GM19395 (cell line): Measurements from ENCODE around the gene PTPRE.

Source experiments
- ATAC-seq: cut with Tn5 transposase; IDR thresholded peaks from one replicate; pipeline ENCODE4 v1.9.1; 2021; ENCODE audit warnings: mild to moderate bottlenecking, moderate library complexity; ENCODE audit not compliant: unreplicated experiment

PTPRE gene

DNA sequence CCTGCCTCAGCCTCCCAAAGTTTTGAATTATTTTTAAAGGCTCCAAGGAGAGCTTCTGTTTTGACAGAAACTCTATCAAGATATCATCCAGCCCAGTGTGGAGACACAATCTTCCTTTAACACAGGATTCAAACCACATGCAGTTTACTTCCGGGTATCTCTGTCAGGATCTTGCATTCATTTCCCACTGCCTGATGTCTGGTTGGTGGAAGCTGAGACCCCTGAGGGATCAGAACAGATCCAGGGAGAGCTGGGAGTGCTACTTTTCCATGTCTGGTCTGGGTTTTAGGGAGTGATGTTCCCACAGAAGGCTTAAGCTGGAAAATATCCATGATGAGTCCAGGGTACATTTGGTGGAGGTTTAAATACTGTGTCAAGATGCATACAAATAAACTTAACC is 16.7 kb downstream of the PTPRE start:
- no peak for ATAC-seq

DNA sequence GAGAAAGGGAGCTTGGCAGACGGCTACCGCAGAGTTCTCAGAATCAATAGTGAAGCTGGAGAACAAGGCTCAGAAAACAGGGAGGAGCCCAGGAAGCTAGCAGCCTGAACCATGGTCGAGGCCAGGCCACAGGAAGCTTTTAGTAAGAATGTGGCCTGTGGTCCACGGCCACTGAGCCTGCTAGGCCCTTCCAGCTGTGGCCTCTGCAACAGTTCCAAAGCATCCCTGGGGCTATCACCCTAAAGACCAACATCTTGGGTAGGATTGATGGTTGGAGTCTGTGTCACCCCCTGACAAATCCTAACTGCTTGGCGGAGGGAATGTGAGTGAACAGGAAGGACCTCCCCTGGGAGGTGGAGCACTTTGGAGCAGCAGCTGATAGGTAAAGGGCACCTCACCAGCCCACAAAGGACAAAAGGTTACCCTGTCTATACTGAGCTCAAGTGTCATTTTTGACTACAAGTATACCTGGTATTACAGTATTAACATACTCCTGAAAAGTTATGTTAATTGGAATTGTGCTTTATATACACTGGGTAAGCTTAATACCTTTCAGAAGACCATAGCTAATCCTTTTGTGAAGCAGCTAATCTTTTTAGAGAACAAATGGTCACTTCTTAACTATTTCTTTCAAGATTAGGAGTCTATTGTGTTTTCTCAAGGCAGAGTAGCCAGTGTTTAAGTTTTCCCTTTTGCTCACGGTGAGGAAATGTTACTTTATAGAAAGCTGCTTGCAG is 18.7 kb downstream of the PTPRE start:
- no peak for ATAC-seq

DNA sequence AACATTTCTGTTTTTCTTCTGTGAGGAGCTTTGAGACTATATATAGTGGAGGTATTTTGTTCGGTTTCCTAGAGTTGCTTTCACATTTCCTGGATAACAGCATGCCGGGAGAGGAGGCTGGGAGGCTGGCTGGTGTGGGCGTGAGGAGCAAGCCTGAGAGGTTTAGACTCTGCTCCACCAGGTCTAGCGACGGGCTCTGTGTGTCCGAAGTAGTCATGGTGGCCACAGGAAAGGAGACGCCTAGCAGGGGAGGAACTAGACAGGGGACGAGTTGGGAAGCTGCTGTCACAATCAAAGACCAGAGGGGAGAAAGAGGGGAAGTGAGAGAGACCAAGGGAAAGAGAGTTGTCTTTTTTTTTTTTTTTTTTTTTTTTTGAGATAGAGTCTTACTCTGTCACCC is 19.6 kb downstream of the PTPRE start:
- no peak for ATAC-seq

DNA sequence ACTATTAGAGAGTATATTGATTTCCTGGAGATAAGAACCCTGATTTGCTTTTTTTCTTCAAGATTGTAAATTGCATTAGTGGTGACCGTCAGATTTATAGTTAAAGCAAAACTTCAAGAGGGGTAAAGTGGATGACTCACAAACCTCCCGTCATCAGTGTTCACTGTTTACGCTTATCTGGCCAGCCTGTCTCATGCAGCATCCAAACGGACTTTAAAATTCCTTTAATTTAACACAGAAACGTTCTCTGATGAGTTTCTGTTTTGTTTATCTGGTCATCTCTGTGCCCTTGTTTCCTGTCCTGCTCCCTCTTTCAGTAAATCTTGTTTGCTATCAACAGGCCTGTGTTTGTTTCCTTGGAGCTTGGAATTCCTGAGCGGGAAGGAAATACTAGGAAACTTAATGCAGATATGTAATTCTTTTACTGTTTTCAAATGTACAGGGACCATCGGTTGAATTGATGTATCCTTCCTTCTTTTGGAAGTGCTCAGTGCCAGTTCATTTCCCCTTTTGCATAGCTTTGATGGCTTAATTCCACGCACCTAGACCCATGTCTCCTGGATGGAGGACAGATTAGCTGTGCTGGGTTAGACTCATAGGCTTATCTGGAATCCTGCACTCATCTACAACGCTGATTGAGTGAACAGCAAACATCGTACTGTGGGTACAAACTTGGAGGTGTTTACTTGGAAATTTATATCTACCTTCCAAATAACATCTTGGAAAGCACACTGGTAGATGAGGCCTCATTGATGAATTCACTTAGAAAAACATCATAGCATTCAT is 21.3 kb downstream of the PTPRE start:
- ATAC-seq, result no peak

DNA sequence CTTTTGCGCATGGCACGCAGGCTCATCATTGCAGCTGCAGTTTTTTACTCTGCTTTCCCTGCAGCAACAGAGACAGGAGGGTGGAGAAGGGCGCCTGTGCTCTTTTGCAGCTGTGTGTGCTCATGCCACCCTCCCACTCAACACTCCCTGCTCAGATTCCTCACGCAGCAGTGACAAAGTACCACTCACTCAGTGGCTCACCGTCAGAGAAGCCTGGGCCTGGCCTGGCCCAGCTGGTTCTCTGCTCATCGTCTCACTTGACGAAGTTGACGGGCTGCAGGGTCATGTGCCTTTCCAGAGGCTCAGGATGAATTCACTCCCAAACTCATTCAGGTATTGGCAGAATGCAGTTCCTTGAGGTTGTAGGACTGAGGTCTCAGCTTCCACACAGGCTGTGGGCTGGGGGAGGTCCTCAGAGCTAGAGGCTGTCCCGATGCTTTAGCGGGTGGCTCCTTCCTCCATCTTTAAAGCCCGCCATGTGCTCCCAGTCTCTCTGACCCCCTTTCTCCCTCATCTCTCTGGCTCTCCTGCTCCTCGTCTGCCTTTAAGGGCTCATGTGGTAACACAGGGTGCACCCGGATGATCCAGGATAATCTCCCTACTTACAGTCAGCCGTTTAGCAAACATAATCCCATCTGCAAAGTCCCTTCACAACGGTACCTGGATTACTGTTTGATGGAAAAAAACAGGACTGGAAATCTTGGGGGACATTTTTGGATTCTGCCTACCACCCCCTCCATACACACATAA is 25.8 kb downstream of the PTPRE start:
- no peak for ATAC-seq

DNA sequence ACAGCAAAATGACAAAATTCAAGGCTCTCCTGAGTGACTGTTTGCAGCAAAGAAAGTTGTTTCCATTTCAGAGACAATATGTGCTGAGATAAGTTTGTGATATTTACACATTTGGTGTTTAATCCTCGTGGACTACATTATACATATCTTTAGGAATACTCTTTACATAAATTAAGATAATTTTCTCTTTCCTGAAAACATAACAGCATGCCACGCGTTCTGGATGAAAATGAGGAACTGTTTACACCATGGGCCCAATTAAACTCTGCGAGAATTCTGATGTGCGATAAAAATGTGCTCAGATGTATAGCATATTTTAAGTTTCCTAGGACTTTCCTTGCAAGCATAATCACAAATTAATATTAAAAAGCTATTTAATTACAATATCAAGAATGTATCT is 26.4 kb downstream of the PTPRE start:
- no peak for ATAC-seq

DNA sequence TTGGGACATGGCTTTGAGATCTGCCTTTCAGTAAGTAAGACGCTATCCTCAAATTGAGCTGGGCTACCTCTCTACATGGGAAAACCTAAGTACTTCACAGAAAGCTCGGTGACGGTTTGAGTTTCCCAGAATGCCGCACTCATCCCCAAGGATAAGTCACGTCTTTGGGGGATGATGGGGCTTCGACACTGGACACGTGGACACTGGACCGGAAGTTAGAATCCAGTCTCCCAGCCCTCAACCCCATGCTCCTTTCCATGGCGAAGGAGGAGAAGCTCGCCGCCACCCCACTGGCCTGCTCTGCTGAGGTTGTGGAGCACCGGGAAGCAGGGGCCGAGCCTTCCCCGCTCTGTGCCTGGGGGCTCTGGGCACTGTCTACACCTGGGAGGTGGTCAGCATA is 27.5 kb downstream of the PTPRE start:
- no peak for ATAC-seq

DNA sequence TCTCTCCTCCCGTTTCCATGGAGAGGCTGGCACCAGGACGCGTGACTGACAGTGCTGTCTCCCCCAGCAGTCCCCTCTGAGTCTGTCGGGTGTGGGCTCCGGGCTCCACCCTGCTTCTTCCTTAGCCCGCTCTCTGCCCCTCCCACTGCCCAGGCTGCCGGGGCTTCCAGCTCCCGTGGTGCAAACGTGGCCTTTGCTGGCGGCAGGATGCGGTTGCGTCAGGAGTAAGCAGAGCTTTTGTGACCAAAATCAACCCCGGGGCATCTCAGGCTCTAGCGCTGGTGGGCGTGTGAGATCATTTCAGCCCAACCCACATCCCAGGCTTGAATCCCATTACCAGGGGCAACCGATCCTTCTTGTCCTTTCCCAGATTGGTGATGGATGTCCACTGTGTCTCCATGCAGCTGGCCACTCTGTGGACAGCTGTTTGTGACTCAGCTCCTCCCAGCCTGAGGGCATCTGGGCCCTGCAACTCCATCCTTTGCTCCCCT is 28.2 kb downstream of the PTPRE start:
- no peak for ATAC-seq

DNA sequence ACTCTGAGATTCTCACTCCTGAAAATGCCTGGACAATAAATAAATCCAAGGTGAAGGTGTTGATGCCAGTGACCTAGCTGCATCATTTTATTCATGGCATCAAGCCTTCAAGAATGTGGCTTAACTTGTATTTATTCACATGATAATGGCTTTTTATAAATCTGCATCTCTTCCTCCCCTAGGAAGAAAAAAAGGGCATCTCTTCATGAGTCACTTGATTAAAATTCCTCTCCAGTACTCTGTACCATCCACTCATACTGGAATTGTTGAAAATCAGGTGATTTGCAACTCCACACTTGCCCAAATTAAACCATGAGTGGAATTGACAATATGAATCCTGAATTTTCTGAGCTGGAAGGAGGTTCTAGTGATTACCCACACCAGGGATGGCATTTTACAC is 30.2 kb downstream of the PTPRE start:
- ATAC-seq, result no peak

DNA sequence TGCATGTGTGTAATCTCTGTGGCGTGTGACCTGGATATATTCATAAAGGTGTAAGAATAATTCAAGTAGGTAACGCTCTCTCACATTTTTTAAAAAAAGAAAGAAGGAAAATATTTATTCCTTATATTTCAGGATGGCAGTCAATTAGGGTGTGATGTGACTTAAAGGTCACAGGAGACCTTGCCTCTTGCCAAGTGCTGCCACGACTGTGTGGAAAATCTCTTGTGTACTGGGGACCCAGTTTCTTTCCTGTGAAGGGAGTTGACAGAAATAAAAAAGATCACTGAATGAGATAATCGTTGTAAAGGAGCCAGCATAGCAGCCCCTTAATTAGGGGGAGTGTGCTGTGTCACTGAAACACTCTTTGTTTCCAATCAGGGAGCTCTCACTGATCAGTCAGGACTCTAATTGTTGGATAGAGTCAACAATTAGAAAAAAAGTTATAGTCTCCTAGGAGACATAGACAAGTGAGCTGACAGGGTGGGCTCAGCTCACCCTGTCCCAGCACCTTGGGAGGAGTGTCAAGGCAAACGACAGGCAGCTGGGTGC is 31.1 kb downstream of the PTPRE start:
- no peak for ATAC-seq

DNA sequence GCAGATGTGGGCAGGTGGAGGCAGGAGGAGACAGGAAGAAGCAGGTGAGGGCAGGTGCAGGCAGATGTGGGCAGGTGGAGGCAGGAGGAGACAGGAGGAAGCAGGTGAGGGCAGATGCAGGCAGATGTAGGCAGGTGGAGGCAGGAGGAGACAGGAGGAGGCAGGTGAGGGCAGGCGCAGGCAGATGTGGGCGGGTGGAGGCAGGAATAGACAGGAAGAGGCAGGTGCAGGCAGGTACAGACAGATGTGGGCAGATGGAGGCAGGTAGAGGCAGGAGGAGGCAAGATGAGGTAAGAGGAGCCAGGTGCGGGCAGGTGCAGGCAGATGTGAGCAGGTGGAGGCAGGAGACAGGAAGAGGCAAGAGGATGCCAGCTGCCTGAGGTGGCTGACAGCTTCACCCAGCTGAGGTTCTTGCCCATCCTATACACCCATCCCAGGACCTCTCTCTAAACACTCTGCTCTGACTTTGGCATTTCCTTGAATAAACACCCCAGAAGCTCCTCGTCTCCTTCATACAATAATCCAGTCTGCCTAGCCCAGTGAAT is 33.0 kb downstream of the PTPRE start:
- ATAC-seq, result no peak

DNA sequence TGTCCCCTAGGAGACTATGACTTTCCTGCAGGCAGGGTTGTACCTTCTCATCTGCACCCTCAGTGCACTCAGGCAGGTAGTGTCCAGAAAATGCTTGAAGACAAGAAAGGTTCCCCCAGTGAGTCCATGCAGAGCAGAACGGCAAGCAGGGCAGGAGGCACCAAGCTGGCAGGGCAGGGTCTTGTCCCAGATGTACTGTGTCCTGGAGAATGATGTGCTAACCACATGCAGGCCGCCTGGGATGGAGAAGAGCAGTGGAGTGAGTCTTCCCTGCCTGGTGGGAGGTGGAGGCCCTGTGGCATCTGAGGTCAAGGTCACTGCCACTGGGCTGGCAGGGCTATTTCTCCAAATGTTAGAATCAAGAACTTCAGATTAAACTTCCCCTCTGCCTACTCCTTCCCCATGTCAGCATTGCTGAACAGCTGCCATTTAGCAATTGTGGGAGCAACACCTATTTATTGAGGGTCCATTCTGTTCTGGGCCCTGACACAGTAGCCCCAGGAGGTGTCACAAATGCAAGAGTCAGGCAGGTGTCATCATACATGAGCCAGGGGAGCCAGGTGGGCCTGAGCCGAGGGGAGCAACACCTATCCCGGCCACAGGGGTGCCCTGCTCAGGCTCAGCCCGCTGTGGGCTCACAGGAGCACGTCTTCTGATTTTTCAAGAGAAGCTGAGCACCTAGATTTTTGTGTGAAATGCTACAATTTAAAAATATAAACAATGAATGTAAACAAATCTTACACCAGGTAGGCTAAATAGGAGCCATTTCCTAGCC is 34.1 kb downstream of the PTPRE start:
- no peak for ATAC-seq

DNA sequence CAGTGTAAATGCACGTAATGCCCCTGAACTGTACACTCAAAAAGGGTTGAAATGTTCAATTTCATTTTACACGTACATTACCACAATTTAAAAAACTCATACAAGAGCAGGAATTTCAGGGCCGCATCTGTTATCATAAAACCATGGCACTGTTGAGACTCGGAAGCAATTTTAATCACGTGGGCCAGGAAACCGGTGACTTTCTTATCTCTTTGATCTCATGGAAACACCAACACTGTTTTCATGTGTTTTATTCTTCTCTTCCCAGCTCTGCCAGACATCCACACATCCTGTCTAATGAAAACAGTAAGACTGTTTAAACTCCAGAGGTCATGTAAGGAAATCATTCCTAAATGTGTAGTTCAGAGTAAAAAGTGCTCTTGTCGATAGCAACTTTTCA is 35.9 kb downstream of the PTPRE start:
- ATAC-seq, result no peak

DNA sequence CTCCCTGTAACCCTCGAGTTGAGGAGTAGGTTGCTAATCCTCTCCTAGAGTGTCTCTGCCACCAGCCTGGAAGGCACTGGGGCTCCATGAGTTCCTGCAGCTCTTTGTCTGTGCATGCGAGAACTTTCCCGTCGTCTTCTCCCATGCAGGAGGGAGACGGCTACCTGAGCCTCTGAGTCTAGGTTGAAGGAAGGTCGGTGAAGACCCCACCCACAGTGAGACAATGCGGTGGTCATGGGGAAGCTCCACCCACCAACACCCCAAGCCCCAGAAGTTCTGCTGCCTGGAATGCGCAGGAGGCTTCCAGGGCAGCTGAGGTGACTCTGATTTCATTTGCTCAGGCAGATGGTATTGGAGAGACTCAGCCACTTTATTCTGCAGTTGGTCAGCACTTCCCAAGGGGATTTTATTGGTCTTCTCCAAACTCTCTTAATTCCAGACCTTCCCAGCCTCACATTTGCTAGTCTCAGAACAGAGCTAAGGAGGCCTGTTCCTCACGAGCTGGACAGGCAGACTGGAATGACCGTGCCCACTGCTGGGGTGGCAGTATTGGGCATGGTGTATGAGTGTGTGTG is 36.5 kb downstream of the PTPRE start:
- ATAC-seq, result no peak

DNA sequence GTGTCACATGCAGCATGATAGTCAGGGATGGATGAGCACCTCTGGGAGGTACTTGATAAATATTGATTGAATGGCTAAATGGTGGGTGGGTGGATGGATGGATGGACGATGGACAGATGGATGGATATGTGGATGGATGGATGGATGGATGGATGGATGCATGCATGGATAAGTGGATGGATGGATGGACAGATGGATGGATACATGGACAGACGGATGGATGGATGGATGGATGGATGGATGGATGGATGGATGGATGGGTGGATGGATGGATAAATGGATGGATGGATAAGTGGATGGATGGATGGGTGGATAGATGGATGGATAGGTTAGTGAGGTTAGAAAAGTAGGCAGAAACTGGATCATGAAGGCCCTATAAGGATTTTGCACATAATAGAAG is 37.4 kb downstream of the PTPRE start:
- ATAC-seq, result no peak

DNA sequence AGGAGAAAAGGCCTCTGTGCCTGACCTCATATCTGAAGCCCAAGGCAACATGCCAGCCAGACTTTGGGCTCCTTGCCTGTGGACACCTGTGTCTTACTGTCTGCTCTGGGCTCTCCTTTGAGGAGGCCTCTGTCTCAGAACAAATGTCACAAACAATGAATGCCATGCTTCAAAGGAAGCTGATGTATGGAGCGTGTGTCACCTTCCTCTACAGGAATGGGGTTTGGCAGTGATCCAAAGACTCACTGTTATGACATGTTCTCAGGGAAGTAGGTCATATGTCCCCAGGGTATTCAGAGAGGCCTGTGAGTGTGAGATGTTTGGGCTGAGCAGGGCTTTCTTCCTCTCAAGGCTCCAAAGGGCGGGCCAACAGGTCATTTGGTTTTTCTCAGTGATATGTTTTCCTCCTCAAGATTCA is 38.4 kb downstream of the PTPRE start:
- ATAC-seq, result no peak

DNA sequence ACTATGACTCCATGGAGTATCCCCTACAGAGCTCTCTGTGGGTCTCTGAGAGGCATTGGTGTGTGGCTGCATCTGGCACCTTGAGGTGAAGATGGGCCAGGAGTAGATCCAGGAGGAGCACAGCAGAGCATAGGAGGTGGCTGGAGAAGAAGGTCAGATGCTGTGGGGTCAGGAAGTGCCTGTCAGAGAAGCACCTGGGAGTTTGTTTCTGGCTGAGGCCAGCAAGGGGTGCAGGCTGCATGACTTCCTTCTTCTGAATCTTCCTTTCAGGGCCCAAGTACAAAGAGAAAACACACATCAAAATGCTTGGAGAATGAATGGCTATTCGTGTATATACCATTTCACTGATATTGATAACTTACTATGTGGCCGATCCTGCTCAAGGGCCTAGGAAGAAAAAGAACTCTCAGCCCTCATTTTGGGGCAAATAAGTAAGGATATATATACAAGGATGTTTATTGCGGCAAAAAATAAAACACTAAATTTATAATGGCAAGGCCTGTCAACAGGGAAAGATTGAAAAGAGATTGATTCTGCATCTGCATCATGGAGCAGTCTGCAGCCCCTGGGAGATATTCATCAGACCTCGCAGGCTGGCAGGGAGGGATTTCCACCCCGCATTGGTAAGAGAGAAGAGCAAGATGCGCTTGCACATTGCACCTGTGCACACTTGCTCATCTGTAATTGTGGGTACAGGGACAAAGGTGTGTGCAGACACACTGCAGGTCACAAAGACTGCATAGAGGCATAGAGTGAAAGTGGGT is 39.2 kb downstream of the PTPRE start:
- no peak for ATAC-seq

DNA sequence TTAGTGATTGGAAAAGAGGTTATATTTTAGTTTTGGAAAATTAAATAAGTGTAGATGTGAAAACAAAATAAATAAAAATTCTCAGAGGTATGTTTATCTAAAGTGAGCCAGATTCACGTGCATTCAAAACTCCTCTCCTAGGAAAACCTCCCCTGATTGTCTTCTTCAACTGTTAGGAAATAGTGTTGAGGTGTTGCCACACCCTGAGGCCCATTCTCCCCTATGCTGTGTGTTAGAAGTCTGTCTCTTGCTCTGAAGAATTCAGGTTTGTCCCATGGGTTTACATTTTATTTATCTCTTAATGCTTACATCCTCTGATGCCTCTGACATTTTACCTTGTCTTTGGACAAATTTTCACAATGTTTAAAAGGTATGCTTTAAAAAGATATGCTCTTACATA is 40.3 kb downstream of the PTPRE start:
- no peak for ATAC-seq

DNA sequence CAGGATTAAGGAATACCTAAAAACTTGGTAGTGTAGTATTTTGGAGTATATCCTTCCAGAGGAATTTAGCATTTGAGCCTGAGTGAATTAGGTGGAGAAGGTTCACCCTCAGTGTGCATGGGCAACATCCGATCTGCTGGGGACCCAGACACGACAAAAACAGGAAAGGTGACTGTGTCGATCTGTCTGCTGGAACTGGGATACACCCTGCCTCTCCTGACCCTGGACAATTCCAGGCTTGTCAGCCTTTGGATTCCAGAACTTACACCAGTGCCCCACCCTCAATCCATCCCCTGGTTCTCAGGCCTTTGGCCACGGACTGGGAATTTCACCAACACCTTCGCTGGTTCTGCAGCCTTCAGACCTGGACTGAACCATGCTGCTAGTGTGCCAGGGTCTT is 41.9 kb downstream of the PTPRE start:
- ATAC-seq, result no peak
